Adrenal gland (tissue), 12 donors: Measurements from ENCODE around the gene RALGPS1. TPM values are rescaled to one million over a fixed set of nuclear protein-coding genes. Genes with fewer than 3 reads are reported as not detected.

Source experiments
- DNase-seq, 7 donors: peaks; one replicate each; pipeline ENCODE4 v3.0.0-alpha.2; 2019 to 2020
- H3K27ac ChIP-seq, 5 donors: fragments of 200-600 bp; sonication (generic) in 4 of 5; 1 replicate in 3 of 5; 2 replicates in 2 of 5; pipeline versions ENCODE4 v1.5.1 to v1.8.0; 2016 to 2020; ENCODE audit warnings: mild to moderate bottlenecking in 1 of 5
- H3K27me3 ChIP-seq: fragments of 200-600 bp; 2 replicates; pipeline ENCODE4 v1.8.0; 2021
- H3K36me3 ChIP-seq, 2 donors: fragments of 200-600 bp; replicated peaks in 1 of 2; 1 replicate in 1 of 2; 2 replicates in 1 of 2; pipeline versions ENCODE4 v1.5.1 to v1.8.0; 2018 to 2022
- H3K4me1 ChIP-seq, 2 donors: fragments of 200-600 bp; replicated peaks in 1 of 2; 1 replicate in 1 of 2; 2 replicates in 1 of 2; pipeline versions ENCODE4 v1.5.1 to v1.8.0; 2018 to 2021
- H3K4me3 ChIP-seq, 4 donors: fragments of 200-600 bp; sonication (generic) in 3 of 4; one replicate each; pipeline ENCODE4 v1.5.1; 2016 to 2018
- H3K9me3 ChIP-seq, 3 donors: fragments of 200-600 bp; sonication (generic) in 1 of 3; replicated peaks in 1 of 3; 1 replicate in 2 of 3; 2 replicates in 1 of 3; pipeline versions ENCODE4 v1.5.1 to v1.8.0; 2016 to 2021
- CTCF ChIP-seq, 6 experiments: fragments of 450-650 bp in 4 of 6; fragments of 200-600 bp in 2 of 6; sonication (generic) in 1 of 6; IDR thresholded peaks; 1 replicate in 5 of 6; 2 replicates in 1 of 6; pipeline versions ENCODE4 v1.5.1 to v1.8.0; 2016 to 2021; ENCODE audit warnings: antibody characterized with exemption in 6 of 6, mild to moderate bottlenecking in 2 of 6, moderate library complexity in 1 of 6
- POLR2A ChIP-seq, 2 donors: fragments of 450-650 bp; IDR thresholded peaks; one replicate each; pipeline ENCODE4 v1.6.1; 2017; ENCODE audit warnings: antibody characterized with exemption in 2 of 2, mild to moderate bottlenecking in 2 of 2, moderate library complexity in 1 of 2
- WGBS, 4 donors: extraction: QIAGEN DNeasy Blood & Tissue Kit in 2 of 4; methylation state at CpG; one replicate each; pipeline versions ENCODE4 v1.1.5 to v1.1.7; 2013 to 2017; 5-methylcytosine and 5-hydroxymethylcytosine counted together
- intact Hi-C, 2 donors: fragments of 100-400 bp; cut with DNase I; formaldehyde crosslinking; loops; one replicate each; pipeline versions ENCODE4 v1.14.1 to v1.15.0; 2022 to 2023
- polyA plus RNA-seq, 3 donors: library from polyadenylated mRNA; stranded (reverse); fragments of 200-250 nt in 2 of 3; fragments of 350-450 nt in 1 of 3; fragmentation: Illumina TruSeq in 1 of 3; extraction: RNeasy Lipid Tissue Mini Kit (QIAGEN cat#74804) in 1 of 3; gene quantifications; one replicate each; pipeline ENCODE4 v1.2.3, GENCODE V29; 2013 to 2014
- total RNA-seq, 9 donors: library from RNA; depleted of rRNA in 4 of 9; stranded (reverse); fragments of >200 nt in 4 of 9; fragments of 120-200 nt in 1 of 9; fragmentation: NEBNext Ultra II Directional in 1 of 9; extraction: Animal tissue kit (Norgen Biotek cat#: 25700) in 1 of 9; gene quantifications; one replicate each; pipeline versions ENCODE4 v1.1.0 to v1.2.4, GENCODE V29; 2013 to 2023
- donor health status: healthy with polysubstance abuse.
- donor health status: Bipolar disorder and iron deficiency.
- donor health status: DM: yes; HTN: yes; CAD: no.
- donor health status: DM: no; HTN: no; CAD: no.
- donor health status: DM: no; HTN: no; CAD: no.
- donor health status: DM: yes; HTN: yes; CAD: no.

RALGPS1 gene
- total and polyA plus RNA-seq, 12 donors = 2.8 to 9.9 (median 5.1) TPM

GRCh38 chr9:127216210-127216887 lies 301.8 kb downstream of the RALGPS1 start:
- H3K36me3 ChIP-seq = no peaks in the 10 kb centered on the region
- DNase-seq = no peak
- no peaks in the 10 kb centered on the region for H3K9me3 ChIP-seq
- no peak overlapping the region for H3K4me3 ChIP-seq
- intact Hi-C loops = no loop called here
- H3K27ac ChIP-seq = no peak overlapping the region
- no peaks in the 10 kb centered on the region for H3K27me3 ChIP-seq
- 89 to 94% (median 92%) methylated on average over 6 to 7 of the region's 7 CpGs for WGBS, 4 donors
- TF ChIP-seq POLR2A (IDR thresholded peaks at IDR 0.05) = no peak
- no peak for TF ChIP-seq CTCF (IDR thresholded peaks at IDR 0.05)
- H3K4me1 ChIP-seq = peaks cover 0 to 10% of the 10 kb centered on the region in 2 donors

GRCh38 chr9:127216888-127217217 lies 302.3 kb downstream of the RALGPS1 start:
- 87 to 100% (median 92%) methylated on average over 1 to 5 of the region's 5 CpGs for WGBS, 4 donors
- H3K27ac ChIP-seq = no peak overlapping the region
- H3K9me3 ChIP-seq = no peaks in the 10 kb centered on the region
- H3K4me1 ChIP-seq = peaks cover 0 to 10% of the 10 kb centered on the region in 2 donors
- intact Hi-C loops = no loop called here
- no peaks in the 10 kb centered on the region for H3K36me3 ChIP-seq
- no peak overlapping the region for H3K4me3 ChIP-seq
- no peaks in the 10 kb centered on the region for H3K27me3 ChIP-seq
- DNase-seq = no peak
- no peak for TF ChIP-seq POLR2A (IDR thresholded peaks at IDR 0.05)
- TF ChIP-seq CTCF (IDR thresholded peaks at IDR 0.05) = no peak

GRCh38 chr9:127218818-127219217 lies 304.2 kb downstream of the RALGPS1 start:
- 82 to 92% (median 86%) methylated on average over 6 to 10 of the region's 10 CpGs for WGBS, 4 donors
- intact Hi-C loops = no loop called here
- Histone ChIP-seq H3K4me3 (no peak overlapping the region), H3K4me1 (peaks cover 0 to 10% of the 10 kb centered on the region in 2 donors), H3K9me3 (no peaks in the 10 kb centered on the region), H3K36me3 (no peaks in the 10 kb centered on the region), H3K27me3 (no peaks in the 10 kb centered on the region), H3K27ac (no peak overlapping the region)
- TF ChIP-seq CTCF (IDR thresholded peaks at IDR 0.05) (no peak), POLR2A (IDR thresholded peaks at IDR 0.05) (no peak)
- DNase-seq = peak in 1 of 7 donors; percentile 6

GRCh38 chr9:127219520-127219919 lies 304.9 kb downstream of the RALGPS1 start:
- WGBS, 4 donors = 66 to 79% (median 69%) methylated on average over 4 to 6 of the region's 6 CpGs
- no peaks in the 10 kb centered on the region for H3K9me3 ChIP-seq
- intact Hi-C loops = no loop called here
- H3K27ac ChIP-seq = peak overlapping the region in 2 of 5 donors; percentile 11 to 16
- H3K27me3 ChIP-seq = no peaks in the 10 kb centered on the region
- no peak overlapping the region for H3K4me3 ChIP-seq
- peak in 3 of 7 donors; percentile 30 to 40 (median 37) for DNase-seq
- TF ChIP-seq CTCF (IDR thresholded peaks at IDR 0.05) (no peak), POLR2A (IDR thresholded peaks at IDR 0.05) (no peak)
- H3K36me3 ChIP-seq = no peaks in the 10 kb centered on the region
- peaks cover 0 to 10% of the 10 kb centered on the region in 2 donors for H3K4me1 ChIP-seq
